Activated T-cell treated with anti-CD3 and anti-CD28 coated beads, Interleukin-2, amount 50 U/mL, for 4 hours (primary cell): Measurements from ENCODE around the gene CHAF1B. TPM values are rescaled to one million over a fixed set of nuclear protein-coding genes. Genes with fewer than 3 reads are reported as not detected.

Experiments used
- ATAC-seq, 2 donors: fragments of 200-7000 bp; cut with Tn5 transposase; one replicate each; pipeline ENCODE4 v1.10.0; 2021
- DNase-seq: peaks from one replicate; pipeline ENCODE4 v3.0.0-alpha.2; 2020
- H3K27me3 Mint-ChIP-seq: one replicate; pipeline ENCODE4 v1.8.0; 2021; ENCODE audit warnings: low read depth, mixed read lengths
- H3K36me3 Mint-ChIP-seq: one replicate; pipeline ENCODE4 v1.8.0; 2022; ENCODE audit warnings: mixed read lengths; ENCODE audit not compliant: insufficient read depth
- H3K4me1 Mint-ChIP-seq: one replicate; pipeline ENCODE4 v1.8.0; 2021; ENCODE audit warnings: low read depth, mixed read lengths
- H3K4me3 Mint-ChIP-seq: one replicate; pipeline ENCODE4 v1.8.0; 2021; ENCODE audit warnings: mild to moderate bottlenecking, moderate library complexity, mixed read lengths
- H3K9me3 Mint-ChIP-seq: one replicate; pipeline ENCODE4 v1.8.0; 2021; ENCODE audit warnings: mixed read lengths
- total RNA-seq, 3 donors: library from RNA; stranded (reverse); gene quantifications; one replicate each; pipeline ENCODE4 v1.2.1, GENCODE V29; 2021

The CHAF1B gene
- total RNA-seq, 3 donors from 2014 or later = 23.1 to 30.0 (median 25.6) TPM

DNA sequence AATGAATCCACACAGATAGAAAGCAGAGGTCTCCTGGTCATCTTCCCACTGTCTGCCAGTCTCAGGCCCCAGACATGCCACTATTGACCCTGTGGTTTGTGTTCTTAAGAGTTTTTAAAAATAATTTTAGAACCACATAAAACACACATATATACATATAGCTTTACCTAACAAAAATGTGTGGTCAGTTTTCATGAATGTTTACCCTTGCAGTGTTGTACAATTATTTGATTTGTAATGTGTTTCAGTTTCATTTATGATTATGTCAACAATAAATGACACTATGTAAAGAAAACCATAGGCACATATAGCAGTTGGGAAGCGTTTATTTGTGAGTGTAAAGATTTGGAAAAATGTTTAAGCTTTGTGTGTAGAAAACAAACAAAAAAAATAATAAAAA lies 17.1 kb downstream of the CHAF1B start:
- ATAC-seq (no peak), DNase-seq (no peak)
- Mint-ChIP-seq H3K4me1 (no peaks in the 10 kb centered on the region), H3K36me3 (peaks cover 20% of the 10 kb centered on the region), H3K27me3 (no peaks in the 10 kb centered on the region), H3K9me3 (no peaks in the 10 kb centered on the region), H3K4me3 (no peak overlapping the region)

- no peaks in the 10 kb centered on the region for H3K27me3 Mint-ChIP-seq
- DNase-seq (no peak), ATAC-seq (no peak)
- H3K4me3 Mint-ChIP-seq = no peak overlapping the region
- H3K9me3 Mint-ChIP-seq = no peaks in the 10 kb centered on the region
- H3K4me1 Mint-ChIP-seq = no peaks in the 10 kb centered on the region
- H3K36me3 Mint-ChIP-seq = peaks cover 21% of the 10 kb centered on the region
Measured at GRCh38 chr21:36403713-36404112, 18.5 kb downstream of the CHAF1B start.

- ATAC-seq (no peak), DNase-seq (no peak)
- Mint-ChIP-seq H3K9me3 (no peaks in the 10 kb centered on the region), H3K4me1 (no peaks in the 10 kb centered on the region), H3K4me3 (no peak overlapping the region), H3K27me3 (no peaks in the 10 kb centered on the region), H3K36me3 (peaks cover 26% of the 10 kb centered on the region)
Measured at GRCh38 chr21:36408568-36408967, 23.4 kb downstream of the CHAF1B start.

- DNase-seq = no peak
Measured at GRCh38 chr21:36411301-36411700, 26.1 kb downstream of the CHAF1B start.

DNA sequence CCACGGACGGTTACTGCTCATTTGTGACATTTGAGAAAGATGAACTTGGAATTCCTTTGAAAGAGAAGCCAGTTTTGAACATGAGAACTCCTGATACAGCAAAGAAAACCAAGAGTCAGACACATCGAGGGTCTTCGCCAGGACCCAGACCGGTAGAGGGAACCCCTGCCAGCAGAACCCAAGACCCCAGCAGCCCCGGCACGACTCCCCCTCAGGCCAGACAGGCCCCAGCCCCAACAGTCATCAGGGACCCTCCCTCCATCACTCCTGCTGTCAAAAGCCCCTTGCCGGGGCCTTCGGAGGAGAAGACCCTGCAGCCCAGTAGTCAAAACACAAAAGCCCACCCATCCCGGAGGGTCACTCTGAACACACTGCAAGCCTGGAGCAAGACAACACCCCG lies 27.7 kb downstream of the CHAF1B start:
- no peaks in the 10 kb centered on the region for H3K4me1 Mint-ChIP-seq
- H3K9me3 Mint-ChIP-seq = no peaks in the 10 kb centered on the region
- peaks cover 28% of the 10 kb centered on the region for H3K36me3 Mint-ChIP-seq
- ATAC-seq = no peak
- H3K4me3 Mint-ChIP-seq = no peak overlapping the region
- H3K27me3 Mint-ChIP-seq = no peaks in the 10 kb centered on the region
- no peak for DNase-seq

More at GRCh38 chr21:36411301-36411700, 26.1 kb downstream of the CHAF1B start:
- no peaks in the 10 kb centered on the region for H3K4me1 Mint-ChIP-seq
- H3K36me3 Mint-ChIP-seq = peaks cover 32% of the 10 kb centered on the region
- ATAC-seq = no peak
- no peaks in the 10 kb centered on the region for H3K27me3 Mint-ChIP-seq
- no peak overlapping the region for H3K4me3 Mint-ChIP-seq
- no peaks in the 10 kb centered on the region for H3K9me3 Mint-ChIP-seq

DNA sequence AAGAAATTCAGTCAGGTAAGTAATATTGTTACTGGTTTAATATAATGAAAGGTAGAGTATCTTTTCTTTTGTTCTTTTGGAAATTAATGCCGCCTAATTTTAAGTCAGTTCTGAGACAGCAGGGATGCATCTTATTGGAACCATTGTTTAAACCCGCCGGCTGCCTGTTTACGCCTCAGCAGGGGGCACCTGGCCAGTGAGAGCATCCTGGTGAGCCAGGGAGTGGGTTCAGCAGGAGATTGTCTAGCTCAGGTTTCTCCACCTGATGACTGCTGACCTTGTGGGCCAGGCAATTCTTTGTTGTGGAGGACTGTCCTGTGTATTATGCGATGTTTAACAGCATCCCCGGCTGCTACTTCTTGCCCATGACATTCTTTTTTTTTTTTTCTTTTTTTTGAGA lies 30.2 kb downstream of the CHAF1B start:
- Mint-ChIP-seq H3K9me3 (no peaks in the 10 kb centered on the region), H3K36me3 (peaks cover 26% of the 10 kb centered on the region), H3K27me3 (no peaks in the 10 kb centered on the region), H3K4me3 (no peak overlapping the region), H3K4me1 (no peaks in the 10 kb centered on the region)
- DNase-seq (no peak), ATAC-seq (no peak)

DNA sequence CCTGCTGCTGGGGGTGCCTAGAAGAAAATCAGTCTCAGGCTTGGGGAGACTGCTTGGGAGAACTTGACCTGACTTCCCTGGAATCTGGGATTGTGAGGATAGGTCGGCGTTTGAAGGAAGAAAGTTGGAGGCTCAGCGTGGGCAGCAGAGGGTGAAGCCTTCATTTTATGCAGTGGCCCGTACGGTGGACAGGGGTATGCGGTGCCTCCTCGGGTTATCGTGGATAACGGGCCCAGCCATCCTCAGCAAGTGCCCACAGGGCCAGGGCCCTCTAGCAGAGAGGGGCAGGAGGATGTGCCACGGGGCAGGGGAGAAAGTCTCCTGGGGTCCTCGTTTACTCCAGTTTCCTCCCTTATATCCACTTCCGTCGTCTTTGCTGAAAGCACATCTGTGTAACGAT lies 34.0 kb downstream of the CHAF1B start:
- Mint-ChIP-seq H3K27me3 (no peaks in the 10 kb centered on the region), H3K36me3 (peaks cover 9% of the 10 kb centered on the region), H3K4me1 (peaks cover 1% of the 10 kb centered on the region), H3K9me3 (no peaks in the 10 kb centered on the region), H3K4me3 (no peak overlapping the region)
- no peak for DNase-seq
- ATAC-seq = peak in 1 of 2 donors; percentile 37

- no peaks in the 10 kb centered on the region for H3K9me3 Mint-ChIP-seq
- peaks cover 9% of the 10 kb centered on the region for H3K36me3 Mint-ChIP-seq
- DNase-seq = peak; percentile 24
- H3K4me1 Mint-ChIP-seq = peaks cover 1% of the 10 kb centered on the region
- ATAC-seq = peak; percentile 58 to 67
- no peak overlapping the region for H3K4me3 Mint-ChIP-seq
- no peaks in the 10 kb centered on the region for H3K27me3 Mint-ChIP-seq
Measured at GRCh38 chr21:36419996-36420395, 34.8 kb downstream of the CHAF1B start.

GRCh38 chr21:36420571-36421339 lies 35.6 kb downstream of the CHAF1B start:
- no peak overlapping the region for H3K4me3 Mint-ChIP-seq
- no peak for DNase-seq
- no peaks in the 10 kb centered on the region for H3K27me3 Mint-ChIP-seq
- peaks cover 9% of the 10 kb centered on the region for H3K36me3 Mint-ChIP-seq
- ATAC-seq = no peak
- peaks cover 1% of the 10 kb centered on the region for H3K4me1 Mint-ChIP-seq
- no peaks in the 10 kb centered on the region for H3K9me3 Mint-ChIP-seq

- Mint-ChIP-seq H3K4me3 (no peak overlapping the region), H3K27me3 (no peaks in the 10 kb centered on the region), H3K4me1 (peaks cover 1% of the 10 kb centered on the region), H3K36me3 (peaks cover 2% of the 10 kb centered on the region), H3K9me3 (no peaks in the 10 kb centered on the region)
- ATAC-seq (no peak), DNase-seq (no peak)
Measured at GRCh38 chr21:36422279-36423098, 37.3 kb downstream of the CHAF1B start.

- no peak for DNase-seq
- no peaks in the 10 kb centered on the region for H3K36me3 Mint-ChIP-seq
- no peaks in the 10 kb centered on the region for H3K27me3 Mint-ChIP-seq
- peaks cover 4% of the 10 kb centered on the region for H3K4me1 Mint-ChIP-seq
- ATAC-seq = no peak
- no peak overlapping the region for H3K4me3 Mint-ChIP-seq
- H3K9me3 Mint-ChIP-seq = no peaks in the 10 kb centered on the region
Measured at GRCh38 chr21:36423771-36424433, 38.7 kb downstream of the CHAF1B start.

DNA sequence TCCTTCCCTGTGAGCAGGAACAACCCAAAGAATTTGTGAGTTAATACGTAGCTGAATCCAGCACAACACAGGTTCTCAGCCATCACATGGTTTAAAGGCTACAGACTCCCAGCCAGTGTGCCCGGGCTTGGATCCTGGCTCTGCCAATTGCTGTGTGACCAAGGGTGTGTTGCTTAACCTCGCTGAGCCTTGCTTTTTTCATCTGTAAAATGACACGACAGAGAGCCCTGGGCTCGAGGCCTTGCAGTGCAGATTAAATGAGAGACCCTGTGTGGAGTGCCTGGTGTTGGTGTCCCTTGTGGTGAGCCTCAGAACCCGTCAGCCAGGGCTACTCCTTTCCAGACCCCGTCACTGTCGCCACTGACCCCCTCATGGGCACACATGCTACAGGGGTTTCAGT lies 39.4 kb downstream of the CHAF1B start:
- DNase-seq = no peak
- no peak overlapping the region for H3K4me3 Mint-ChIP-seq
- peaks cover 5% of the 10 kb centered on the region for H3K4me1 Mint-ChIP-seq
- no peak for ATAC-seq
- H3K27me3 Mint-ChIP-seq = peaks cover under 1% of the 10 kb centered on the region
- H3K36me3 Mint-ChIP-seq = no peaks in the 10 kb centered on the region
- no peaks in the 10 kb centered on the region for H3K9me3 Mint-ChIP-seq

- DNase-seq = no peak
- no peak for ATAC-seq
- Mint-ChIP-seq H3K4me1 (peaks cover 12% of the 10 kb centered on the region), H3K4me3 (no peak overlapping the region), H3K27me3 (peaks cover 6% of the 10 kb centered on the region), H3K9me3 (no peaks in the 10 kb centered on the region), H3K36me3 (no peaks in the 10 kb centered on the region)
Measured at GRCh38 chr21:36425286-36425685, 40.1 kb downstream of the CHAF1B start.

DNA sequence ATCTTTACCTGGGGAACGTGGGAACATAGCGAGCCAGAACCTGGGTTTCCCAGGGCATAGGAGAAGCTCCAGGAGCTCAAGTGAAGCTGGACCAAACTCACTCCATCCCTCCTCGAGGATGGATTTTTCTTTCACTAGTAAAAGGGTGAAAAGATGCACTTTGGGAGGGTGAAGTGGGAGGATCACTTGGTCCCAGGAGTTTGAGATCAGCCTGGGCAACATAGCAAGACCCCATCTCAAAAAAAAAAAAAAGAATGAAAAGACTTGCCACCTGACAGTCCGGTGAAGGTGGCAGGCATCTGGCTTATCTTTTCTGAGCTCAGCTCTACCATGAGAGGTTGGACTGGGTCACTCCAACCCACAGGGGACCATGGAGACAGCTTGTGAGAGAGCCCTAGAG lies 42.3 kb downstream of the CHAF1B start:
- H3K4me3 Mint-ChIP-seq = no peak overlapping the region
- H3K4me1 Mint-ChIP-seq = peaks cover 17% of the 10 kb centered on the region
- no peaks in the 10 kb centered on the region for H3K9me3 Mint-ChIP-seq
- H3K36me3 Mint-ChIP-seq = no peaks in the 10 kb centered on the region
- peaks cover 12% of the 10 kb centered on the region for H3K27me3 Mint-ChIP-seq
- DNase-seq (no peak), ATAC-seq (no peak)
